ENCODE results near the gene POLR2M. TPM values are rescaled to one million over a fixed set of nuclear protein-coding genes. Genes with fewer than 3 reads are reported as not detected.

The POLR2M gene
- total RNA-seq, 6 experiments from 2014 or later, result 10.9 to 31.4 (median 19.7) TPM

- no peak overlapping the region for H3K4me3 ChIP-seq
- no peaks in the 10 kb centered on the region for H3K4me1 ChIP-seq
- TF ChIP-seq CTCF (IDR thresholded peaks at IDR 0.05), result no peak
- TF ChIP-seq POLR2A (IDR thresholded peaks at IDR 0.05), result no peak
- H3K27me3 ChIP-seq, result no peaks in the 10 kb centered on the region
- DNase-seq (no peak), ATAC-seq (no peak)
- H3K36me3 ChIP-seq, result no peaks in the 10 kb centered on the region
- intact Hi-C loops (cut with DNase I), result no loop called here
- H3K27ac ChIP-seq, result no peak overlapping the region
- 85% methylated on average over 3 of the region's 3 CpGs for WGBS (ENCODE audit: insufficient coverage, low coverage, low lambda C conversion rate, missing lambda C conversion rate)
- H3K9me3 ChIP-seq, result no peaks in the 10 kb centered on the region
Observed at GRCh38 chr15:57756466-57756865, 50.0 kb downstream of the POLR2M start.

- intact Hi-C loops (cut with DNase I), result no loop called here
- Histone ChIP-seq H3K27me3 (no peaks in the 10 kb centered on the region), H3K9me3 (no peaks in the 10 kb centered on the region), H3K4me1 (no peaks in the 10 kb centered on the region), H3K27ac (no peak overlapping the region), H3K4me3 (no peak overlapping the region), H3K36me3 (no peaks in the 10 kb centered on the region)
- no peak for ATAC-seq
- no peak for TF ChIP-seq CTCF (IDR thresholded peaks at IDR 0.05)
- TF ChIP-seq POLR2A (IDR thresholded peaks at IDR 0.05), result no peak
- no peak for DNase-seq
- WGBS (ENCODE audit: insufficient coverage, low coverage, low lambda C conversion rate, missing lambda C conversion rate), result 80% methylated on average over 1 of the region's 3 CpGs
Observed at GRCh38 chr15:57758560-57758959, 52.0 kb downstream of the POLR2M start.

- ATAC-seq, result no peak
- no peaks in the 10 kb centered on the region for H3K9me3 ChIP-seq
- no peak overlapping the region for H3K27ac ChIP-seq
- TF ChIP-seq CTCF (IDR thresholded peaks at IDR 0.05) (no peak), POLR2A (IDR thresholded peaks at IDR 0.05) (no peak)
- no peaks in the 10 kb centered on the region for H3K36me3 ChIP-seq
- no peaks in the 10 kb centered on the region for H3K27me3 ChIP-seq
- no peaks in the 10 kb centered on the region for H3K4me1 ChIP-seq
- intact Hi-C loops (cut with DNase I), result loop anchor here in 1 of 2 donors (10.0 kb wide), 1 partner anchor 93 kb away; no protein-coding TSS in a partner anchor
- no peak for DNase-seq
- 91% methylated on average over 1 of the region's 1 CpG for WGBS (ENCODE audit: insufficient coverage, low coverage, low lambda C conversion rate, missing lambda C conversion rate)
- no peak overlapping the region for H3K4me3 ChIP-seq
Observed at GRCh38 chr15:57761562-57761961, 55.0 kb downstream of the POLR2M start.

GRCh38 chr15:57762302-57762701, 55.8 kb downstream of the POLR2M start:
- H3K9me3 ChIP-seq, result no peaks in the 10 kb centered on the region
- H3K4me1 ChIP-seq, result no peaks in the 10 kb centered on the region
- no peak overlapping the region for H3K4me3 ChIP-seq
- WGBS (ENCODE audit: insufficient coverage, low coverage, low lambda C conversion rate, missing lambda C conversion rate), result 96% methylated on average over 3 of the region's 4 CpGs
- intact Hi-C loops (cut with DNase I), result loop anchor here in 1 of 2 donors (10.0 kb wide), 1 partner anchor 92 kb away; no protein-coding TSS in a partner anchor
- no peak overlapping the region for H3K27ac ChIP-seq
- ATAC-seq (no peak), DNase-seq (no peak)
- H3K36me3 ChIP-seq, result no peaks in the 10 kb centered on the region
- no peaks in the 10 kb centered on the region for H3K27me3 ChIP-seq
- TF ChIP-seq CTCF (IDR thresholded peaks at IDR 0.05) (no peak), POLR2A (IDR thresholded peaks at IDR 0.05) (no peak)
